GM23338 (cell line): ENCODE results near the gene PKNOX2. TPM values are rescaled to one million over a fixed set of nuclear protein-coding genes. Genes with fewer than 3 reads are reported as not detected.

ENCODE experiments used
- ATAC-seq: fragments of 200-7000 bp; cut with Tn5 transposase; 3 replicates; pipeline ENCODE4 v1.9.1; 2020
- DNase-seq: peaks from one replicate; pipeline ENCODE4 v3.0.0-alpha.2; 2015; ENCODE audit warnings: low spot score
- H2AFZ ChIP-seq: fragments of 200-600 bp; sonication (generic); 2 replicates; pipeline ENCODE4 v1.8.0; 2016; ENCODE audit warnings: antibody characterized with exemption, mild to moderate bottlenecking, moderate library complexity
- H3F3A ChIP-seq: fragments of 200-600 bp; sonication (generic); replicated peaks from 2 replicates; pipeline ENCODE4 v1.8.0; 2017; ENCODE audit warnings: antibody characterized with exemption, mixed run types, low read depth
- H3K27ac ChIP-seq: fragments of 200-600 bp; sonication (generic); 2 replicates; pipeline ENCODE4 v1.6.1; 2016; ENCODE audit warnings: low read depth
- H3K27me3 ChIP-seq: fragments of 200-600 bp; sonication (generic); 2 replicates; pipeline ENCODE4 v1.8.0; 2016; ENCODE audit warnings: mild to moderate bottlenecking, mixed run types, moderate library complexity; ENCODE audit not compliant: insufficient read depth
- H3K36me3 ChIP-seq: fragments of 200-600 bp; sonication (generic); 2 replicates; pipeline ENCODE4 v1.8.0; 2016; ENCODE audit warnings: mild to moderate bottlenecking; ENCODE audit not compliant: insufficient read depth
- H3K4me1 ChIP-seq: fragments of 200-600 bp; sonication (generic); 2 replicates; pipeline ENCODE4 v1.8.0; 2016; ENCODE audit warnings: mild to moderate bottlenecking, moderate library complexity; ENCODE audit not compliant: insufficient read depth
- H3K4me2 ChIP-seq: fragments of 200-600 bp; sonication (generic); 2 replicates; pipeline ENCODE4 v1.7.1; 2017; ENCODE audit warnings: mixed run types
- H3K4me3 ChIP-seq: fragments of 200-600 bp; sonication (generic); 2 replicates; pipeline ENCODE4 v1.6.1; 2016; ENCODE audit warnings: mixed run types
- H3K79me2 ChIP-seq: fragments of 200-600 bp; sonication (generic); replicated peaks from 2 replicates; pipeline ENCODE4 v1.8.0; 2017; ENCODE audit warnings: mild to moderate bottlenecking; ENCODE audit not compliant: insufficient read depth
- H3K9me2 ChIP-seq: fragments of 200-600 bp; sonication (generic); 2 replicates; pipeline ENCODE4 v1.8.0; 2017; ENCODE audit not compliant: insufficient read depth
- H4K20me1 ChIP-seq: fragments of 200-600 bp; sonication (generic); replicated peaks from 2 replicates; pipeline ENCODE4 v1.8.0; 2017; ENCODE audit warnings: mild to moderate bottlenecking; ENCODE audit not compliant: insufficient read depth
- H3K27ac Mint-ChIP-seq: 2 replicates; pipeline ENCODE4 v1.8.0; 2020; ENCODE audit warnings: inconsistent platforms, mild to moderate bottlenecking, moderate library complexity, mixed read lengths
- H3K27me3 Mint-ChIP-seq: 3 replicates; pipeline ENCODE4 v1.8.0; 2022; ENCODE audit warnings: low read depth, mild to moderate bottlenecking, moderate library complexity, mixed read lengths, inconsistent platforms; ENCODE audit not compliant: insufficient read depth, poor library complexity
- H3K36me3 Mint-ChIP-seq: 3 replicates; pipeline ENCODE4 v1.8.0; 2021; ENCODE audit warnings: low read depth, mild to moderate bottlenecking, inconsistent platforms, moderate library complexity, mixed read lengths
- H3K4me1 Mint-ChIP-seq: 3 replicates; pipeline ENCODE4 v1.8.0; 2020; ENCODE audit warnings: mild to moderate bottlenecking, inconsistent platforms, mixed read lengths
- H3K4me3 Mint-ChIP-seq: 3 replicates; pipeline ENCODE4 v1.8.0; 2021; ENCODE audit warnings: moderate library complexity, mild to moderate bottlenecking, inconsistent platforms, mixed read lengths
- H3K9me3 Mint-ChIP-seq: 3 replicates; pipeline ENCODE4 v1.8.0; 2020; ENCODE audit warnings: moderate library complexity, mild to moderate bottlenecking, inconsistent platforms, mixed read lengths
- CREB1 ChIP-seq: fragments of 250-450 bp; sonication (Bioruptor Pico); IDR thresholded peaks from 2 replicates; pipeline ENCODE4 v1.5.0; 2020; ENCODE audit warnings: low read depth, mild to moderate bottlenecking, moderate library complexity
- NANOG ChIP-seq: IDR thresholded peaks from 2 replicates; pipeline ENCODE4 v1.6.1; 2016; ENCODE audit warnings: antibody characterized with exemption, borderline replicate concordance
- POLR2AphosphoS5 ChIP-seq: IDR thresholded peaks from 2 replicates; pipeline ENCODE4 v1.6.1; 2016; ENCODE audit warnings: antibody characterized with exemption, low read depth
- STAT1 ChIP-seq: IDR thresholded peaks from one replicate; pipeline ENCODE4 v1.6.1; 2016; ENCODE audit warnings: antibody characterized with exemption; ENCODE audit not compliant: unreplicated experiment
- ZNF331 ChIP-seq: fragments of 250-450 bp; sonication (Bioruptor Pico); IDR thresholded peaks from 2 replicates; pipeline ENCODE4 v1.5.0; 2020; ENCODE audit warnings: low read depth, mild to moderate bottlenecking, moderate library complexity
- polyA plus RNA-seq: library from polyadenylated mRNA; unstranded; fragments of >200 nt; fragmentation: Nextera tagmentation; extraction: Ambion mirVana; gene quantifications from 2 replicates; pipeline ENCODE4 v1.2.1, GENCODE V29; 2016
- total RNA-seq: library from RNA; depleted of rRNA; stranded (reverse); fragments of >200 nt; shearing (Covaris generic); gene quantifications from 2 replicates; pipeline ENCODE4 v1.2.3, GENCODE V29; 2014
- TF ChIP-seq, protein P1 (sequence below): fragments of 250-450 bp; sonication (Bioruptor Pico); IDR thresholded peaks from 2 replicates; pipeline ENCODE4 v1.5.0; 2020; ENCODE audit warnings: mild to moderate bottlenecking, moderate library complexity
- TF ChIP-seq, protein P2 (sequence below): IDR thresholded peaks from one replicate; pipeline ENCODE4 v1.6.1; 2018; ENCODE audit warnings: antibody characterized with exemption; ENCODE audit not compliant: unreplicated experiment
- TF ChIP-seq, protein P3 (sequence below): IDR thresholded peaks from 2 replicates; pipeline ENCODE4 v1.6.1; 2016; ENCODE audit warnings: antibody characterized with exemption

PKNOX2 gene
- total and polyA plus RNA-seq, 2 experiments from 2014 or later = 0.42 to 0.83 TPM

DNA sequence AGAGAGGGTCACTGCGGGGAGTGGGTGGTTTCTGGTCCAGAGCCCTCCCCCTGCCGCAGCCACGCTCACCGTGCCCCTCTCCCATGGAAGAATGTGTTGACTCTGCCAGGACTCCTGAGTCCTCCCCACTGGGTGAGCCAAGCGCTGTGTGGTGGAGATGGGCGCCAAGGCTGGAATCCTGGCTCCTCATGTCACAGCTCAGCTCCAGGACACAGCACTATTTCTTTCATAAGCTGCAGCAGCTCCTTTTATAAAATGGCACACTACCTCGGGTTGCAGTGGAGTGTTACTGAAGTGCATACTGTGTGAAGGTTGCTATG lies 247.6 kb downstream of the PKNOX2 start (continued):
- TF ChIP-seq, protein P1, sequence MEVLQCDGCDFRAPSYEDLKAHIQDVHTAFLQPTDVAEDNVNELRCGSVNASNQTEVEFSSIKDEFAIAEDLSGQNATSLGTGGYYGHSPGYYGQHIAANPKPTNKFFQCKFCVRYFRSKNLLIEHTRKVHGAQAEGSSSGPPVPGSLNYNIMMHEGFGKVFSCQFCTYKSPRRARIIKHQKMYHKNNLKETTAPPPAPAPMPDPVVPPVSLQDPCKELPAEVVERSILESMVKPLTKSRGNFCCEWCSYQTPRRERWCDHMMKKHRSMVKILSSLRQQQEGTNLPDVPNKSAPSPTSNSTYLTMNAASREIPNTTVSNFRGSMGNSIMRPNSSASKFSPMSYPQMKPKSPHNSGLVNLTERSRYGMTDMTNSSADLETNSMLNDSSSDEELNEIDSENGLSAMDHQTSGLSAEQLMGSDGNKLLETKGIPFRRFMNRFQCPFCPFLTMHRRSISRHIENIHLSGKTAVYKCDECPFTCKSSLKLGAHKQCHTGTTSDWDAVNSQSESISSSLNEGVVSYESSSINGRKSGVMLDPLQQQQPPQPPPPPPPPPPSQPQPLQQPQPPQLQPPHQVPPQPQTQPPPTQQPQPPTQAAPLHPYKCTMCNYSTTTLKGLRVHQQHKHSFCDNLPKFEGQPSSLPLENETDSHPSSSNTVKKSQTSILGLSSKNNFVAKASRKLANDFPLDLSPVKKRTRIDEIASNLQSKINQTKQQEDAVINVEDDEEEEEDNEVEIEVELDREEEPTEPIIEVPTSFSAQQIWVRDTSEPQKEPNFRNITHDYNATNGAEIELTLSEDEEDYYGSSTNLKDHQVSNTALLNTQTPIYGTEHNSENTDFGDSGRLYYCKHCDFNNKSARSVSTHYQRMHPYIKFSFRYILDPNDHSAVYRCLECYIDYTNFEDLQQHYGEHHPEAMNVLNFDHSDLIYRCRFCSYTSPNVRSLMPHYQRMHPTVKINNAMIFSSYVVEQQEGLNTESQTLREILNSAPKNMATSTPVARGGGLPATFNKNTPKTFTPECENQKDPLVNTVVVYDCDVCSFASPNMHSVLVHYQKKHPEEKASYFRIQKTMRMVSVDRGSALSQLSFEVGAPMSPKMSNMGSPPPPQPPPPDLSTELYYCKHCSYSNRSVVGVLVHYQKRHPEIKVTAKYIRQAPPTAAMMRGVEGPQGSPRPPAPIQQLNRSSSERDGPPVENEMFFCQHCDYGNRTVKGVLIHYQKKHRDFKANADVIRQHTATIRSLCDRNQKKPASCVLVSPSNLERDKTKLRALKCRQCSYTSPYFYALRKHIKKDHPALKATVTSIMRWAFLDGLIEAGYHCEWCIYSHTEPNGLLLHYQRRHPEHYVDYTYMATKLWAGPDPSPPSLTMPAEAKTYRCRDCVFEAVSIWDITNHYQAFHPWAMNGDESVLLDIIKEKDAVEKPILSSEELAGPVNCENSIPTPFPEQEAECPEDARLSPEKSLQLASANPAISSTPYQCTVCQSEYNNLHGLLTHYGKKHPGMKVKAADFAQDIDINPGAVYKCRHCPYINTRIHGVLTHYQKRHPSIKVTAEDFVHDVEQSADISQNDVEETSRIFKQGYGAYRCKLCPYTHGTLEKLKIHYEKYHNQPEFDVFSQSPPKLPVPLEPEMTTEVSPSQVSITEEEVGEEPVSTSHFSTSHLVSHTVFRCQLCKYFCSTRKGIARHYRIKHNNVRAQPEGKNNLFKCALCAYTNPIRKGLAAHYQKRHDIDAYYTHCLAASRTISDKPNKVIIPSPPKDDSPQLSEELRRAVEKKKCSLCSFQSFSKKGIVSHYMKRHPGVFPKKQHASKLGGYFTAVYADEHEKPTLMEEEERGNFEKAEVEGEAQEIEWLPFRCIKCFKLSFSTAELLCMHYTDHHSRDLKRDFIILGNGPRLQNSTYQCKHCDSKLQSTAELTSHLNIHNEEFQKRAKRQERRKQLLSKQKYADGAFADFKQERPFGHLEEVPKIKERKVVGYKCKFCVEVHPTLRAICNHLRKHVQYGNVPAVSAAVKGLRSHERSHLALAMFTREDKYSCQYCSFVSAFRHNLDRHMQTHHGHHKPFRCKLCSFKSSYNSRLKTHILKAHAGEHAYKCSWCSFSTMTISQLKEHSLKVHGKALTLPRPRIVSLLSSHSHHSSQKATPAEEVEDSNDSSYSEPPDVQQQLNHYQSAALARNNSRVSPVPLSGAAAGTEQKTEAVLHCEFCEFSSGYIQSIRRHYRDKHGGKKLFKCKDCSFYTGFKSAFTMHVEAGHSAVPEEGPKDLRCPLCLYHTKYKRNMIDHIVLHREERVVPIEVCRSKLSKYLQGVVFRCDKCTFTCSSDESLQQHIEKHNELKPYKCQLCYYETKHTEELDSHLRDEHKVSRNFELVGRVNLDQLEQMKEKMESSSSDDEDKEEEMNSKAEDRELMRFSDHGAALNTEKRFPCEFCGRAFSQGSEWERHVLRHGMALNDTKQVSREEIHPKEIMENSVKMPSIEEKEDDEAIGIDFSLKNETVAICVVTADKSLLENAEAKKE (CRISPR knock-in tag) = no peak
- TF ChIP-seq, protein P2, sequence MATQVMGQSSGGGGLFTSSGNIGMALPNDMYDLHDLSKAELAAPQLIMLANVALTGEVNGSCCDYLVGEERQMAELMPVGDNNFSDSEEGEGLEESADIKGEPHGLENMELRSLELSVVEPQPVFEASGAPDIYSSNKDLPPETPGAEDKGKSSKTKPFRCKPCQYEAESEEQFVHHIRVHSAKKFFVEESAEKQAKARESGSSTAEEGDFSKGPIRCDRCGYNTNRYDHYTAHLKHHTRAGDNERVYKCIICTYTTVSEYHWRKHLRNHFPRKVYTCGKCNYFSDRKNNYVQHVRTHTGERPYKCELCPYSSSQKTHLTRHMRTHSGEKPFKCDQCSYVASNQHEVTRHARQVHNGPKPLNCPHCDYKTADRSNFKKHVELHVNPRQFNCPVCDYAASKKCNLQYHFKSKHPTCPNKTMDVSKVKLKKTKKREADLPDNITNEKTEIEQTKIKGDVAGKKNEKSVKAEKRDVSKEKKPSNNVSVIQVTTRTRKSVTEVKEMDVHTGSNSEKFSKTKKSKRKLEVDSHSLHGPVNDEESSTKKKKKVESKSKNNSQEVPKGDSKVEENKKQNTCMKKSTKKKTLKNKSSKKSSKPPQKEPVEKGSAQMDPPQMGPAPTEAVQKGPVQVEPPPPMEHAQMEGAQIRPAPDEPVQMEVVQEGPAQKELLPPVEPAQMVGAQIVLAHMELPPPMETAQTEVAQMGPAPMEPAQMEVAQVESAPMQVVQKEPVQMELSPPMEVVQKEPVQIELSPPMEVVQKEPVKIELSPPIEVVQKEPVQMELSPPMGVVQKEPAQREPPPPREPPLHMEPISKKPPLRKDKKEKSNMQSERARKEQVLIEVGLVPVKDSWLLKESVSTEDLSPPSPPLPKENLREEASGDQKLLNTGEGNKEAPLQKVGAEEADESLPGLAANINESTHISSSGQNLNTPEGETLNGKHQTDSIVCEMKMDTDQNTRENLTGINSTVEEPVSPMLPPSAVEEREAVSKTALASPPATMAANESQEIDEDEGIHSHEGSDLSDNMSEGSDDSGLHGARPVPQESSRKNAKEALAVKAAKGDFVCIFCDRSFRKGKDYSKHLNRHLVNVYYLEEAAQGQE = no peak
- TF ChIP-seq, protein P3, sequence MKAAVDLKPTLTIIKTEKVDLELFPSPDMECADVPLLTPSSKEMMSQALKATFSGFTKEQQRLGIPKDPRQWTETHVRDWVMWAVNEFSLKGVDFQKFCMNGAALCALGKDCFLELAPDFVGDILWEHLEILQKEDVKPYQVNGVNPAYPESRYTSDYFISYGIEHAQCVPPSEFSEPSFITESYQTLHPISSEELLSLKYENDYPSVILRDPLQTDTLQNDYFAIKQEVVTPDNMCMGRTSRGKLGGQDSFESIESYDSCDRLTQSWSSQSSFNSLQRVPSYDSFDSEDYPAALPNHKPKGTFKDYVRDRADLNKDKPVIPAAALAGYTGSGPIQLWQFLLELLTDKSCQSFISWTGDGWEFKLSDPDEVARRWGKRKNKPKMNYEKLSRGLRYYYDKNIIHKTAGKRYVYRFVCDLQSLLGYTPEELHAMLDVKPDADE = no peak

DNA sequence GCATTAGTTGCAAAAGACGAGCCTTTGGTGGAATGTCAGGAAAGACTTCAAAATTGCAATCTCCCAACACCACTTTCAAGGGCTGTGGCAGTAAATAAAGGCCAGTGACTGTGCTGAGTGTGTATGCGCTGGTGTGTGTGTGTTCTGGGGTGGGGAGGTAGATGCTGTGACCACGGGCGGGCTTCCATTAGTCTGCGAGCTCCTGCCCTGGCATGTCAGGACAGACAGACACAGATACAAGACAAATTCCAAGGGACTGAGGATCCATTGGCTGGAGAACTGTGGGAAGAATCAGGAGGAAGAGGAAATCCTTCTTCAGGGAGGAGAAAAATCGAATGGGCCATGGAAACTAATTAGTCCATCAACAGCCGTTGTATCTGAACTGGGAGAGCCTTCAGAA lies 248.0 kb downstream of the PKNOX2 start:
- no peak overlapping the region for H3K27ac Mint-ChIP-seq
- H2AFZ ChIP-seq = no peak overlapping the region
- TF ChIP-seq NANOG (no peak), ZNF331 (CRISPR knock-in tag) (no peak), CREB1 (CRISPR knock-in tag) (no peak), POLR2AphosphoS5 (no peak), STAT1 (no peak)
- TF ChIP-seq, protein P3 = no peak

More for the DNA sequence above, 248.0 kb downstream of the PKNOX2 start:
- no peak overlapping the region for H3K4me3 ChIP-seq
- Mint-ChIP-seq H3K4me3 (no peak overlapping the region), H3K36me3 (no peaks in the 10 kb centered on the region), H3K9me3 (no peaks in the 10 kb centered on the region), H3K27me3 (peaks cover 5% of the 10 kb centered on the region), H3K4me1 (peaks cover 23% of the 10 kb centered on the region)
- H3K79me2 ChIP-seq = no peaks in the 10 kb centered on the region
- H3K9me2 ChIP-seq = no peaks in the 10 kb centered on the region
- no peaks in the 10 kb centered on the region; the same call in 1 of the 2 replicates for H3K4me1 ChIP-seq
- DNase-seq (no peak), ATAC-seq (no peak)
- H4K20me1 ChIP-seq = no peaks in the 10 kb centered on the region
- H3K4me2 ChIP-seq = no peak overlapping the region
- no peak overlapping the region for H3K27ac ChIP-seq
- no peaks in the 10 kb centered on the region for H3K36me3 ChIP-seq
- H3K27me3 ChIP-seq = no peaks in the 10 kb centered on the region
- H3F3A ChIP-seq = no peaks in the 10 kb centered on the region
